Measurements from ENCODE around the gene CWC27.

Gene CWC27

DNA sequence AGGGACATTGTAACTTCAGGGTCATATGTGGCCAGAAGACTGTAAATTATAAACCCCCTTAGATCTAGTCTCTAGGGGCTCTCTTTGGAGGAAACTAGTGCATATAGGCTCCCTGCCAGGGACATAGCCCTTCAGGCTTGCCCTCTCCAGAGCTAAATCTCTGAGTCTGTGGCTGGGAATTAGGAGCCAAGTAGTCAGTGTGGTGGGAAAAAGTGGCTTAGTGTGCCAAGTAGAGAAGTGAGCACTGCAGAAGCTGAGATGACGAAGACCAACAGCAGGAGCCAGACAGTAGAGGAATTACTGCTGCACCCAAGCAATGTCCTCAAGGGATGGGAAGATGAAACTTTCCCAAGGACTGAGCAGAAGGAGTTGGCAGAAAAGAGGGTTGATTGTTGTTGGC is 71.2 kb downstream of the CWC27 start:
- peak; percentile 52 to 77 for DNase-seq (ENCODE audit: low read depth in 2 of 2)
- TF ChIP-seq, protein P1, sequence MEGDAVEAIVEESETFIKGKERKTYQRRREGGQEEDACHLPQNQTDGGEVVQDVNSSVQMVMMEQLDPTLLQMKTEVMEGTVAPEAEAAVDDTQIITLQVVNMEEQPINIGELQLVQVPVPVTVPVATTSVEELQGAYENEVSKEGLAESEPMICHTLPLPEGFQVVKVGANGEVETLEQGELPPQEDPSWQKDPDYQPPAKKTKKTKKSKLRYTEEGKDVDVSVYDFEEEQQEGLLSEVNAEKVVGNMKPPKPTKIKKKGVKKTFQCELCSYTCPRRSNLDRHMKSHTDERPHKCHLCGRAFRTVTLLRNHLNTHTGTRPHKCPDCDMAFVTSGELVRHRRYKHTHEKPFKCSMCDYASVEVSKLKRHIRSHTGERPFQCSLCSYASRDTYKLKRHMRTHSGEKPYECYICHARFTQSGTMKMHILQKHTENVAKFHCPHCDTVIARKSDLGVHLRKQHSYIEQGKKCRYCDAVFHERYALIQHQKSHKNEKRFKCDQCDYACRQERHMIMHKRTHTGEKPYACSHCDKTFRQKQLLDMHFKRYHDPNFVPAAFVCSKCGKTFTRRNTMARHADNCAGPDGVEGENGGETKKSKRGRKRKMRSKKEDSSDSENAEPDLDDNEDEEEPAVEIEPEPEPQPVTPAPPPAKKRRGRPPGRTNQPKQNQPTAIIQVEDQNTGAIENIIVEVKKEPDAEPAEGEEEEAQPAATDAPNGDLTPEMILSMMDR (IDR thresholded peaks at IDR 0.05; ENCODE audit: low read depth, low read length), result no peak
- no peak overlapping the region for H3K4me3 ChIP-seq (replicated peaks in 1 of 2; ENCODE audit: low read depth in 2 of 2, low read length in 2 of 2)

DNA sequence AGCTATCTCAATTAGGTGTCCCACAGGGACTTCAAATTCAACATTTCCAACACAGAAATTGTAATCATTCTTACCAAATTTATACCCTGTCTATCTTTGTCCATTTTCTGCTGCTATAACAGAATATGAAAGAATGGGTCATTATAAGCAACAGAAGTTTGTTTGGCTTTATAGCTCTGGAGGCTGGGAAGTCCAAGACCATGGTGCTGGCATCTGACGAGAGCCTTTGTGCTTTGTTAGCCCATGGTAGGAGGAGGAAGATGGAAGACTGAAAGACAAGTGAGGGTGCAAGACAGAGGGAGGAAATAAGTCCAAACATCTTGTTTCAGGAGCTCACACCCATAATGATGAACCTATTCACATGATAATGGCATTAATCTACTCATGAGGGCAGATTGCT is 72.2 kb downstream of the CWC27 start:
- no peak overlapping the region for H3K4me3 ChIP-seq (replicated peaks in 1 of 2; ENCODE audit: low read depth in 2 of 2, low read length in 2 of 2)
- TF ChIP-seq, protein P1 (IDR thresholded peaks at IDR 0.05; ENCODE audit: low read depth, low read length), result no peak
- no peak for DNase-seq (ENCODE audit: low read depth in 2 of 2)

- H3K4me3 ChIP-seq (replicated peaks in 1 of 2; ENCODE audit: low read depth in 2 of 2, low read length in 2 of 2), result no peak overlapping the region
- TF ChIP-seq, protein P1 (IDR thresholded peaks at IDR 0.05; ENCODE audit: low read depth, low read length), result no peak
- DNase-seq (ENCODE audit: low read depth in 2 of 2), result no peak
Observed at GRCh38 chr5:64853777-64854176, 85.0 kb downstream of the CWC27 start.

GRCh38 chr5:64854855-64855254 is 86.1 kb downstream of the CWC27 start:
- TF ChIP-seq, protein P1 (IDR thresholded peaks at IDR 0.05; ENCODE audit: low read depth, low read length), result no peak
- DNase-seq (ENCODE audit: low read depth in 2 of 2), result no peak
- no peak overlapping the region for H3K4me3 ChIP-seq (replicated peaks in 1 of 2; ENCODE audit: low read depth in 2 of 2, low read length in 2 of 2)

GRCh38 chr5:64859881-64860280 is 91.2 kb downstream of the CWC27 start:
- H3K4me3 ChIP-seq (replicated peaks in 1 of 2; ENCODE audit: low read depth in 2 of 2, low read length in 2 of 2), result no peak overlapping the region
- no peak for DNase-seq (ENCODE audit: low read depth in 2 of 2)
- TF ChIP-seq, protein P1 (IDR thresholded peaks at IDR 0.05; ENCODE audit: low read depth, low read length), result no peak

DNA sequence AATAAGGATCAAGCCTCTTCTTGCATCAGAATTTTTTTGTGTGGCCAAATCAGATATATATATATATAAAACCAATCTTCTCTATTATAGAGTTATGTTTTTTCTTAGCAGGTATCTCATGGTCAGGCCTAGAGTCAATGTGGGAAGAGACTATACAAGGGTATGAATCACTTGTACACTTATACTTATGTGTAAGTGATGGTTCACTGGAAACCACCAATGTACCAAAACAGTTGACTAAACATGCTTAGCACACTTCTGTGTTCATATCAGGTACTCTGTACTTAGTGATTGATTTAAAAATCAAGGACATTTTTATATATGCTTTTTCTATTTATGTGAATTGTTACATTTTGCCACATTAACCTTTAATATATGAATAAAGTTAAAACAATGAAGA is 92.6 kb downstream of the CWC27 start:
- DNase-seq (ENCODE audit: low read depth in 2 of 2), result peak in 1 of 2 donors; percentile 41
- TF ChIP-seq, protein P1 (IDR thresholded peaks at IDR 0.05; ENCODE audit: low read depth, low read length), result no peak
- no peak overlapping the region for H3K4me3 ChIP-seq (replicated peaks in 1 of 2; ENCODE audit: low read depth in 2 of 2, low read length in 2 of 2)

- TF ChIP-seq, protein P1 (IDR thresholded peaks at IDR 0.05; ENCODE audit: low read depth, low read length), result no peak
- no peak for DNase-seq (ENCODE audit: low read depth in 2 of 2)
- no peak overlapping the region for H3K4me3 ChIP-seq (replicated peaks in 1 of 2; ENCODE audit: low read depth in 2 of 2, low read length in 2 of 2)
Observed at GRCh38 chr5:64864171-64864570, 95.4 kb downstream of the CWC27 start.
